A204.1 (cell line): ENCODE results near the gene GTSE1.
"Not testable (repeated sequence)": the region's sequence is repeated elsewhere in the genome, so short reads cannot be mapped to it uniquely, and the experiment has no call there.

ENCODE experiments used
- FAIRE-seq: peaks from 2 replicates; lab custom pipeline; 2012; peaks lifted over from hg19 to GRCh38; lab: Jason Lieb, UNC

GTSE1 gene

GRCh38 chr22:46292732-46293131 is 3.9 kb upstream of the GTSE1 start:
- FAIRE-seq, result no peak

- no peak for FAIRE-seq
Observed at GRCh38 chr22:46293577-46294260, 3.0 kb upstream of the GTSE1 start.

- no peak for FAIRE-seq
Observed at GRCh38 chr22:46294784-46295183, 1.9 kb upstream of the GTSE1 start.

GRCh38 chr22:46295277-46295971 is 1.2 kb upstream of the GTSE1 start:
- FAIRE-seq, result no peak

- no peak for FAIRE-seq
Observed at GRCh38 chr22:46297151-46297812, 612 bp downstream of the GTSE1 start.

GRCh38 chr22:46299101-46299500 is 2.4 kb downstream of the GTSE1 start:
- no peak for FAIRE-seq

- no peak for FAIRE-seq
Observed at GRCh38 chr22:46300491-46300890, 3.8 kb downstream of the GTSE1 start.

GRCh38 chr22:46303347-46303965 is 6.8 kb downstream of the GTSE1 start:
- no peak for FAIRE-seq

- FAIRE-seq, result no peak
Observed at GRCh38 chr22:46308283-46308988, 11.8 kb downstream of the GTSE1 start.

GRCh38 chr22:46309526-46310085 is 12.9 kb downstream of the GTSE1 start:
- no peak for FAIRE-seq

GRCh38 chr22:46312056-46312455 is 15.4 kb downstream of the GTSE1 start:
- no peak for FAIRE-seq

- FAIRE-seq, result not testable (repeated sequence)
Observed at GRCh38 chr22:46312848-46313247, 16.2 kb downstream of the GTSE1 start.

GRCh38 chr22:46315976-46316375 is 19.3 kb downstream of the GTSE1 start:
- FAIRE-seq, result no peak

- FAIRE-seq, result no peak
Observed at GRCh38 chr22:46317646-46318045, 21.0 kb downstream of the GTSE1 start.

GRCh38 chr22:46318576-46318975 is 21.9 kb downstream of the GTSE1 start:
- FAIRE-seq, result no peak

GRCh38 chr22:46319319-46319718 is 22.6 kb downstream of the GTSE1 start:
- FAIRE-seq, result no peak

GRCh38 chr22:46320166-46320710 is 23.6 kb downstream of the GTSE1 start:
- FAIRE-seq, result no peak

GRCh38 chr22:46320716-46321386 is 24.2 kb downstream of the GTSE1 start:
- FAIRE-seq, result no peak

- no peak for FAIRE-seq
Observed at GRCh38 chr22:46322711-46323110, 26.0 kb downstream of the GTSE1 start.

GRCh38 chr22:46323162-46323561 is 26.5 kb downstream of the GTSE1 start:
- FAIRE-seq, result no peak

GRCh38 chr22:46326066-46326680 is 29.5 kb downstream of the GTSE1 start:
- FAIRE-seq, result no peak
